ENCODE data around the gene CDC42EP3. TPM values are rescaled to one million over a fixed set of nuclear protein-coding genes. Genes with fewer than 3 reads are reported as not detected.

Gene CDC42EP3
- total RNA-seq, 6 experiments from 2014 or later: 159 to 248 (median 201) TPM

DNA sequence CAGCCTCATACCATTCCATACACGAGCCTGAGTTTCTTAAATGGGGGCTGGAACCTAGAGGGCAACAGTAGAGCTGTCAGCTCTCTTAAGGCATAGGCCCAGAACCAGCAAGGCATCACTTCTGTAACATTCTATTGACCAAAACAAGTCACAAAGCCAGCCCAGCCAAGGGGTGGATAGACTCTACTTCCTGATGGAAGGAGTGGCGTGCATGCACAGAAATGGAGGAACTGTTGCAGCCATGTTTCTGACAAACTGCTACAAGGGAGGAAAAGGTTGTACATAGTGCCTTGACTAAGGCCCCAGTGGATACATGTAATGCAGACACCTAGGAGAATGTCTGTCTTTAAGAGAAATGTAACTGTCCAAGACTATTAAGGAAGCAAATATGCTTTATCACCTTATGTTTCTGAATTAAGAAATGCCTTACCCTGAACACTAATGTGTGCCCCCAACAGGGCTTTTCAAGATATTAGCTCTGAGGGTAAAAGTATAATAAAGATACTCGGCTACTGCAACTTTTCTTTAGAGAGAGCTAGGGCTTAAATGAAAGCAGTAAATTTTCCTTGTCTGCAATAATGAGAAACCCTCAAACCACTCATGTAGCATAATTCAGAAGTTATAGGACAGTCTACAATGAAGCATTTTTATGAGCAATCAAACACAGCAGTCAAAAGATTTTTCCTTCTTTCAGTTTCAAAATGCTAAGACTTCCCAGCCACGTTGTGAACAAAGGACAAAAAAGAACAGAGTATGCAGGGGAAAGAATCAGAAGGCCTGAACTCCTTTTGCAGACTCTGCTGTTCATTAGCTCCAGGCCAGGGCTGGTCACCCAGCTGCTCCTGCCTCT is 35.1 kb upstream of the CDC42EP3 start:
- TF ChIP-seq, protein P1, sequence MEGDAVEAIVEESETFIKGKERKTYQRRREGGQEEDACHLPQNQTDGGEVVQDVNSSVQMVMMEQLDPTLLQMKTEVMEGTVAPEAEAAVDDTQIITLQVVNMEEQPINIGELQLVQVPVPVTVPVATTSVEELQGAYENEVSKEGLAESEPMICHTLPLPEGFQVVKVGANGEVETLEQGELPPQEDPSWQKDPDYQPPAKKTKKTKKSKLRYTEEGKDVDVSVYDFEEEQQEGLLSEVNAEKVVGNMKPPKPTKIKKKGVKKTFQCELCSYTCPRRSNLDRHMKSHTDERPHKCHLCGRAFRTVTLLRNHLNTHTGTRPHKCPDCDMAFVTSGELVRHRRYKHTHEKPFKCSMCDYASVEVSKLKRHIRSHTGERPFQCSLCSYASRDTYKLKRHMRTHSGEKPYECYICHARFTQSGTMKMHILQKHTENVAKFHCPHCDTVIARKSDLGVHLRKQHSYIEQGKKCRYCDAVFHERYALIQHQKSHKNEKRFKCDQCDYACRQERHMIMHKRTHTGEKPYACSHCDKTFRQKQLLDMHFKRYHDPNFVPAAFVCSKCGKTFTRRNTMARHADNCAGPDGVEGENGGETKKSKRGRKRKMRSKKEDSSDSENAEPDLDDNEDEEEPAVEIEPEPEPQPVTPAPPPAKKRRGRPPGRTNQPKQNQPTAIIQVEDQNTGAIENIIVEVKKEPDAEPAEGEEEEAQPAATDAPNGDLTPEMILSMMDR (IDR thresholded peaks at IDR 0.05): no peak
- no peak overlapping the region for H3K4me3 Mint-ChIP-seq
- H3K9me3 Mint-ChIP-seq: peaks cover 5% of the 10 kb centered on the region
- H3K27me3 Mint-ChIP-seq (ENCODE audit: insufficient read depth): no peaks in the 10 kb centered on the region; the same call in 1 of the 2 replicates
- DNase-seq: no peak
- peak overlapping the region; percentile 54 for H3K27ac Mint-ChIP-seq
- peaks cover 31% of the 10 kb centered on the region for H3K36me3 Mint-ChIP-seq (ENCODE audit: low read depth)
- H3K4me1 Mint-ChIP-seq (ENCODE audit: low read depth): peaks cover 73% of the 10 kb centered on the region

DNA sequence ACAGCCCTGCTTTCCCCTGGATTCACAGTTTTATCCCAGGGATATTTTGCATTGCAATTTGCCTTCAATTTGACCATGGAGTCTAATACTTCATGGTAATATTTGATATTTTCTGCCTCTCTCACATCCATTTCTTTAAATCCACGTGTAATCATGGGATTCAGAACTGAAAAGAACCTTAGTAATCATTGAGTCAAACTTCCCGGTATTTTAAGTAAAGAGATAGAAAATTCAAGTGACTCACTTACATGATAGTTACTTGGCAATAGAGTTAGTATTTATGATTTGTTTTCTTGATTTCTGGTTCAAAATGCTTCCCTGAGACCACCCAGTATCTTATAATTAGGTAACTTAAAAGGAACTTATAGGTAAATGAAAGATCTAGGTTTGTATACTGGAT is 33.7 kb upstream of the CDC42EP3 start:
- peak overlapping the region; percentile 77 for H3K27ac Mint-ChIP-seq
- H3K27me3 Mint-ChIP-seq (ENCODE audit: insufficient read depth): no peaks in the 10 kb centered on the region; the same call in 1 of the 2 replicates
- peaks cover 35% of the 10 kb centered on the region for H3K36me3 Mint-ChIP-seq (ENCODE audit: low read depth)
- no peak for DNase-seq
- TF ChIP-seq, protein P1 (IDR thresholded peaks at IDR 0.05): no peak
- H3K4me3 Mint-ChIP-seq: no peak overlapping the region
- H3K9me3 Mint-ChIP-seq: peaks cover 9% of the 10 kb centered on the region
- H3K4me1 Mint-ChIP-seq (ENCODE audit: low read depth): peaks cover 64% of the 10 kb centered on the region

DNA sequence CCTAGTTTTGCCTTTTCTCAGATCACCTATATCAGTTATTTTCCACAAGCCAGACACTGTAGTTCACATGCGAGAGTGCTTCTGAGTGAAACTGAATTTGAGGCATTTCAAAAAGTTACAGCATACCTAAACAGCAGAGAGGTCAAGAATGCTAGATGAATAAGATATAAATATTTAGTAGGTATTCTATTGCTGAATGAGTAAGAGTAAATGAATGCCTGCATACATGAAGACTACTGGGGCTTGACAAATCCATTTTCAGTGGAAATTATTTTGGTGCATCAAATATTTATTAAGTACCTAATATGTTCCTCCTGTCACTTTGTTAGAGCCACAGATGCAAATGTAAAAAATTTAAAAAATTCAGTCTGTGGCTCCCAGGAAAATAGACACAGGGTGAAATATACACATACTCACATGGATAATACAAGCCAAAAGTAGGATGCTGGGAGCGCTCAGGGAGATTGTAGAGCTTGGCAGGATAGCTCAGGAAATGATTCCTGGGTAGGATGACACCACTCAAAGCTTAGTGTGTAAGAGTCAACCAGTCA is 27.6 kb upstream of the CDC42EP3 start:
- Mint-ChIP-seq H3K27me3 (ENCODE audit: insufficient read depth) (no peaks in the 10 kb centered on the region; the same call in 1 of the 2 replicates), H3K36me3 (ENCODE audit: low read depth) (peaks cover 28% of the 10 kb centered on the region), H3K9me3 (peaks cover 9% of the 10 kb centered on the region), H3K27ac (peak overlapping the region; percentile 79), H3K4me1 (ENCODE audit: low read depth) (peaks cover 25% of the 10 kb centered on the region), H3K4me3 (peak overlapping the region; percentile 20; the same call in 1 of the 2 replicates)
- peak; percentile 66 for DNase-seq
- TF ChIP-seq, protein P1 (IDR thresholded peaks at IDR 0.05): no peak

DNA sequence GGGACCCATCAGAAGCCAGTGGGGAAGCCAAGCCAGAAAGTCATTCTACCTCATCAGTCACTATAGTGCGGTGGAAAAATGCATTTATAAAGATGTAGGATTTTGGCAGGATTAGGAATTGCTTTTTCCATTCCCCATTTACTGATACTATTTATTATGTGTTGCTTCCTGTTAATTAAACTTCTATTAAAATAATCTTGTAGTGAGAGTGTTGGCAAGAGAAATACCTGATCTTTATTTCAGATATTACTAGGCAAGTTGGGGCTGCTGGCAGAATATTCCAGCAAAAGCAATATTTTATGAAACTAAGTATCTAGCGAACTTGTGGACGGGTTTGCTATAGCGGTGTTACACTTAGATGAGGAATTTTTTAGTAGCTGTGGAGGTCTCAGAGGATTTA is 23.9 kb upstream of the CDC42EP3 start:
- TF ChIP-seq, protein P1 (IDR thresholded peaks at IDR 0.05): no peak
- no peak for DNase-seq
- H3K4me1 Mint-ChIP-seq (ENCODE audit: low read depth): peaks cover 39% of the 10 kb centered on the region
- no peaks in the 10 kb centered on the region; the same call in 1 of the 2 replicates for H3K9me3 Mint-ChIP-seq
- H3K36me3 Mint-ChIP-seq (ENCODE audit: low read depth): peaks cover 5% of the 10 kb centered on the region
- H3K4me3 Mint-ChIP-seq: no peak overlapping the region
- H3K27ac Mint-ChIP-seq: no peak overlapping the region
- no peaks in the 10 kb centered on the region; the same call in 1 of the 2 replicates for H3K27me3 Mint-ChIP-seq (ENCODE audit: insufficient read depth)

DNA sequence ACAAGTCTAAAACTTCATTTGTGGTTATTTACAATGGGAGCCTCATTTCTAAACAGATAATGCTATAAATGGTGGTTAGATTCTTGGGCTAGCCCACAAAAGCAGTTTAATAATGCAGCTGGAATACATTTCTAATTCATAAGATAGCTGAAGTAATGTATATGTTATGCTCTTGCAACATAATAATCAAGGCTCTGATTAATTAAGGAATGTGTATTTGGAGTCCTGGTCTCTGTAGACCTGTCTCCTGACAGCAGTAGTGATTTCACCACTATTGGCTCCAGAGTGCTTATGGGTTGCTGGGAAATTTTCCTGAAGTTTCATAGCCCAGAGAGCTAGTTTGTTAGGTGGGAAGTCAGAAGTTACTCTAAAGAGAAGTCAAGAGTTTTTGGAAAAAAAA is 21.3 kb upstream of the CDC42EP3 start:
- H3K27ac Mint-ChIP-seq: no peak overlapping the region
- no peak for DNase-seq
- TF ChIP-seq, protein P1 (IDR thresholded peaks at IDR 0.05): no peak
- no peaks in the 10 kb centered on the region for H3K27me3 Mint-ChIP-seq (ENCODE audit: insufficient read depth)
- H3K4me3 Mint-ChIP-seq: no peak overlapping the region
- H3K9me3 Mint-ChIP-seq: no peaks in the 10 kb centered on the region; the same call in 1 of the 2 replicates
- H3K36me3 Mint-ChIP-seq (ENCODE audit: low read depth): no peaks in the 10 kb centered on the region; the same call in 1 of the 2 replicates
- H3K4me1 Mint-ChIP-seq (ENCODE audit: low read depth): peaks cover 43% of the 10 kb centered on the region

Measured in HFFc6 (cell line).